H1 (cell line): ENCODE measurements around the gene ESYT2. TPM values are rescaled to one million over a fixed set of nuclear protein-coding genes. Genes with fewer than 3 reads are reported as not detected.

Experiments
- CTCF ChIA-PET: fragments of 300-600 bp; sonication (Branson Sonifier 250); formaldehyde crosslinking; loops from one replicate; lab custom pipeline; 2021; ENCODE audit not compliant: partially characterized antibody; lab: Charles Lee
- POLR2A ChIA-PET: fragments of 300-600 bp; sonication (Branson Sonifier 250); formaldehyde crosslinking; loops from one replicate; lab custom pipeline; 2021; ENCODE audit warnings: inconsistent platforms; ENCODE audit not compliant: partially characterized antibody; lab: Charles Lee
- DNase-seq, 2 experiments: peaks; one replicate each; pipeline versions ENCODE4 v3.0.0 to v3.0.0-alpha.2; 2010 to 2022; ENCODE audit warnings: low spot score in 2 of 2, low read depth in 1 of 2, mixed read lengths in 1 of 2
- FAIRE-seq: peaks from 2 replicates; lab custom pipeline; 2011; peaks lifted over from hg19 to GRCh38; lab: Jason Lieb, UNC
- H2AFZ ChIP-seq: 2 replicates; pipeline ENCODE4 v1.8.1; 2012; ENCODE audit warnings: low read length, inconsistent platforms
- H2AK5ac ChIP-seq: 2 replicates; pipeline ENCODE4 v1.6.1; 2013; ENCODE audit warnings: low read depth, low read length
- H2BK120ac ChIP-seq: replicated peaks from 2 replicates; pipeline ENCODE3; 2013; ENCODE audit warnings: low read depth, low read length, inconsistent platforms
- H2BK12ac ChIP-seq: 2 replicates; pipeline ENCODE4 v1.6.1; 2013; ENCODE audit warnings: low read depth, low read length
- H2BK15ac ChIP-seq: 2 replicates; pipeline ENCODE4 v1.6.1; 2013; ENCODE audit warnings: low read length
- H2BK20ac ChIP-seq: 2 replicates; pipeline ENCODE4 v1.6.1; 2013; ENCODE audit warnings: low read length
- H2BK5ac ChIP-seq: 2 replicates; pipeline ENCODE4 v1.6.1; 2013; ENCODE audit warnings: low read depth, low read length
- H3K14ac ChIP-seq: 2 replicates; pipeline ENCODE4 v1.6.1; 2013; ENCODE audit warnings: inconsistent platforms; ENCODE audit not compliant: insufficient read length
- H3K18ac ChIP-seq: 2 replicates; pipeline ENCODE4 v1.6.1; 2013; ENCODE audit warnings: low read length; ENCODE audit errors: extremely low read depth
- H3K23ac ChIP-seq: 2 replicates; pipeline ENCODE4 v1.6.1; 2013; ENCODE audit warnings: inconsistent platforms; ENCODE audit not compliant: insufficient read length
- H3K23me2 ChIP-seq: 2 replicates; pipeline ENCODE4 v1.6.1; 2013; ENCODE audit warnings: low read depth, low read length
- H3K27ac ChIP-seq: 2 replicates; pipeline ENCODE4 v1.6.1; 2011; ENCODE audit warnings: low read depth, low read length, inconsistent platforms
- H3K27me3 ChIP-seq, 4 experiments: replicated peaks in 1 of 4; 1 replicate in 1 of 4; 2 replicates in 3 of 4; pipeline versions ENCODE4 v1.6.1 to v1.8.1; 2011 to 2013; ENCODE audit warnings: low read length in 3 of 4, mild to moderate bottlenecking in 3 of 4, inconsistent platforms in 2 of 4, mixed read lengths in 2 of 4, moderate library complexity in 1 of 4; ENCODE audit not compliant: control insufficient read depth in 3 of 4, insufficient read depth in 3 of 4; ENCODE audit errors: extremely low read depth in 1 of 4
- H3K36me3 ChIP-seq, 4 experiments: 2 replicates each; pipeline versions ENCODE4 v1.6.1 to v1.8.1; 2011 to 2013; ENCODE audit warnings: mild to moderate bottlenecking in 4 of 4, low read length in 3 of 4, moderate library complexity in 2 of 4, control low read depth in 1 of 4, inconsistent platforms in 1 of 4; ENCODE audit not compliant: insufficient read depth in 4 of 4, control insufficient read depth in 2 of 4
- H3K4ac ChIP-seq: replicated peaks from 2 replicates; pipeline ENCODE3; 2013; ENCODE audit warnings: low read length, low read depth, mixed read lengths, inconsistent platforms; ENCODE audit not compliant: insufficient read length
- H3K4me1 ChIP-seq, 4 experiments: replicated peaks in 1 of 4; 1 replicate in 1 of 4; 2 replicates in 3 of 4; pipeline versions ENCODE4 v1.6.1 to v1.8.1; 2011 to 2013; ENCODE audit warnings: low read length in 3 of 4, inconsistent platforms in 2 of 4, mixed read lengths in 1 of 4; ENCODE audit not compliant: insufficient read depth in 4 of 4, control insufficient read depth in 3 of 4
- H3K4me2 ChIP-seq, 2 experiments: 2 replicates each; pipeline versions ENCODE4 v1.6.1 to v1.8.1; 2011 to 2013; ENCODE audit warnings: low read depth in 2 of 2, low read length in 2 of 2, control low read depth in 1 of 2, inconsistent platforms in 1 of 2, mild to moderate bottlenecking in 1 of 2; ENCODE audit not compliant: insufficient read depth in 1 of 2
- H3K4me3 ChIP-seq, 4 experiments: fragments of 200-600, 300-600 bp in 1 of 4; sonication (generic), shearing (Covaris generic), sonication (Bioruptor Twin) in 1 of 4; 2 replicates each; pipeline versions ENCODE4 v1.5.1 to v1.8.1; 2011 to 2016; ENCODE audit warnings: low read length in 4 of 4, low read depth in 3 of 4, control low read depth in 2 of 4, inconsistent platforms in 2 of 4, mild to moderate bottlenecking in 2 of 4, mixed read lengths in 1 of 4, moderate library complexity in 1 of 4; ENCODE audit not compliant: insufficient read depth in 2 of 4; ENCODE audit errors: extremely low read depth in 1 of 4
- H3K56ac ChIP-seq: replicated peaks from 2 replicates; pipeline ENCODE3; 2013; ENCODE audit warnings: low read depth, mild to moderate bottlenecking, mixed read lengths, low read length, inconsistent platforms; ENCODE audit not compliant: insufficient read length
- H3K79me1 ChIP-seq: 2 replicates; pipeline ENCODE4 v1.6.1; 2013; ENCODE audit warnings: low read depth, low read length, control low read depth
- H3K79me2 ChIP-seq, 2 experiments: 2 replicates each; pipeline versions ENCODE4 v1.6.1 to v1.8.1; 2012 to 2013; ENCODE audit warnings: low read length in 2 of 2, mild to moderate bottlenecking in 2 of 2, inconsistent platforms in 1 of 2; ENCODE audit not compliant: insufficient read depth in 2 of 2, control insufficient read depth in 1 of 2
- H3K9ac ChIP-seq, 4 experiments: replicated peaks in 1 of 4; 1 replicate in 1 of 4; 2 replicates in 3 of 4; pipeline versions ENCODE4 v1.6.1 to v1.8.1; 2011 to 2013; ENCODE audit warnings: low read depth in 3 of 4, low read length in 3 of 4, control low read depth in 2 of 4, mild to moderate bottlenecking in 2 of 4, moderate library complexity in 2 of 4, inconsistent platforms in 1 of 4; ENCODE audit errors: extremely low read depth in 1 of 4
- H3K9me3 ChIP-seq, 2 experiments: 2 replicates each; pipeline versions ENCODE4 v1.6.1 to v1.8.1; 2012 to 2013; ENCODE audit warnings: mild to moderate bottlenecking in 2 of 2, moderate library complexity in 2 of 2, control low read depth in 1 of 2, inconsistent platforms in 1 of 2, low read depth in 1 of 2, low read length in 1 of 2, mixed read lengths in 1 of 2; ENCODE audit not compliant: insufficient read depth in 2 of 2
- H4K20me1 ChIP-seq, 2 experiments: replicated peaks in 1 of 2; 2 replicates each; pipeline versions ENCODE3 to v1.8.1; 2011 to 2013; ENCODE audit warnings: inconsistent platforms in 2 of 2, low read length in 2 of 2, mild to moderate bottlenecking in 1 of 2; ENCODE audit not compliant: insufficient read depth in 2 of 2, control insufficient read depth in 1 of 2
- H4K5ac ChIP-seq: 2 replicates; pipeline ENCODE4 v1.6.1; 2013; ENCODE audit warnings: low read length, low read depth, mixed read lengths, inconsistent platforms; ENCODE audit not compliant: insufficient read length
- H4K8ac ChIP-seq: 2 replicates; pipeline ENCODE4 v1.8.0; 2013; ENCODE audit warnings: mild to moderate bottlenecking, moderate library complexity, low read length, inconsistent platforms; ENCODE audit not compliant: insufficient read depth; ENCODE audit errors: extremely low read depth
- H4K91ac ChIP-seq: replicated peaks from 2 replicates; pipeline ENCODE3; 2013; ENCODE audit warnings: low read length, mixed read lengths, inconsistent platforms; ENCODE audit not compliant: insufficient read length
- ATF3 ChIP-seq: IDR thresholded peaks from 2 replicates; pipeline ENCODE4 v1.6.1; 2011; ENCODE audit warnings: low read depth, mild to moderate bottlenecking, low read length; ENCODE audit not compliant: insufficient read depth
- CHD2 ChIP-seq: IDR thresholded peaks from 2 replicates; pipeline ENCODE4 v1.6.1; 2012; ENCODE audit warnings: low read length, improper control_type of control experiment
- SIN3A ChIP-seq, 2 experiments: IDR thresholded peaks in 1 of 2; conservative IDR thresholded peaks in 1 of 2; 2 replicates each; pipeline ENCODE4 v1.6.1; 2011 to 2012; ENCODE audit warnings: low read length in 2 of 2, improper control_type of control experiment in 1 of 2, low read depth in 1 of 2, mild to moderate bottlenecking in 1 of 2
- SP2 ChIP-seq: IDR thresholded peaks from 2 replicates; pipeline ENCODE4 v1.6.1; 2012; ENCODE audit warnings: mild to moderate bottlenecking, low read length, inconsistent platforms
- SUZ12 ChIP-seq: fragments of 200-600 bp; sonication (generic); IDR thresholded peaks from 2 replicates; pipeline ENCODE4 v1.6.1; 2012; ENCODE audit warnings: mild to moderate bottlenecking, inconsistent platforms, low read length, moderate library complexity, mixed read lengths
- WGBS, 2 experiments: shearing (Covaris generic) in 1 of 2; methylation state at CpG; one replicate each; pipeline versions ENCODE4 v1.1.6 to v1.1.7; 2013 to 2015; ENCODE audit warnings: low lambda C conversion rate in 2 of 2, mixed read lengths in 2 of 2, inconsistent platforms in 1 of 2, low coverage in 1 of 2, missing lambda C conversion rate in 1 of 2; ENCODE audit not compliant: insufficient replicate concordance in 2 of 2, insufficient coverage in 1 of 2, insufficient read length in 1 of 2; ENCODE audit errors: extremely low coverage in 1 of 2, missing lambda C conversion rate in 1 of 2; 5-methylcytosine and 5-hydroxymethylcytosine counted together
- polyA plus RNA-seq, 7 experiments: library from polyadenylated mRNA; depleted of rRNA in 3 of 7; stranded (reverse) in 5 of 7; unstranded in 2 of 7; fragments of >200 nt in 5 of 7; fragments of 200-250 nt in 2 of 7; gene quantifications; 1 replicate in 5 of 7; 2 replicates in 1 of 7; 4 replicates in 1 of 7; pipeline versions ENCODE4 v1.2.1 to v1.2.3, GENCODE V29; 2011 to 2013; ENCODE audit warnings: missing spikeins in 2 of 7, mixed read lengths in 2 of 7
- total RNA-seq: library from RNA; stranded (reverse); fragmentation: NEBNext Ultra II Directional; extraction: Animal tissue kit (Norgen Biotek cat#: 25700); gene quantifications from 2 replicates; pipeline ENCODE4 v1.2.1, GENCODE V29; 2021

Gene ESYT2
- total and polyA plus RNA-seq, 2 of the 8 experiments (the other 6 are each of a cell fraction or from before 2014, with no cell fraction given): 27.0 to 37.5 TPM

GRCh38 chr7:158757404-158757989 is 71.8 kb downstream of the ESYT2 start:
- Histone ChIP-seq H2BK5ac (no peak overlapping the region), H2AFZ (no peak overlapping the region), H2AK5ac (no peak overlapping the region), H3K79me1 (no peaks in the 10 kb centered on the region), H3K9me3 (no peaks in the 10 kb centered on the region), H2BK12ac (no peak overlapping the region), H3K14ac (no peak overlapping the region), H3K36me3 (peaks cover 3 to 26% (median 20%) of the 10 kb centered on the region in 4 experiments; a peak in 7 of 8 replicates), H2BK15ac (no peak overlapping the region), H4K5ac (no peak overlapping the region), H2BK20ac (no peak overlapping the region), H3K27me3 (no peaks in the 10 kb centered on the region), H3K79me2 (no peaks in the 10 kb centered on the region), H3K4me3 (no peak overlapping the region), H3K4ac (no peak overlapping the region), H3K4me1 (no peaks in the 10 kb centered on the region), H4K91ac (no peak overlapping the region), H3K56ac (no peak overlapping the region), H3K4me2 (no peak overlapping the region), H3K23ac (no peak overlapping the region), H4K20me1 (no peaks in the 10 kb centered on the region), H3K27ac (no peak overlapping the region), H3K23me2 (no peaks in the 10 kb centered on the region), H2BK120ac (no peak overlapping the region), H4K8ac (no peak overlapping the region), H3K18ac (no peak overlapping the region), H3K9ac (no peak overlapping the region)
- CTCF ChIA-PET: no interaction called here
- DNase-seq (peak in 1 of 2 experiments; percentile 38), FAIRE-seq (no peak)
- 91% methylated on average over 16 of the region's 16 CpGs; no CpG with 5 or more reads in 1 of the 2 experiments for WGBS, 2 experiments
- no peak for TF ChIP-seq CHD2
- no peak for TF ChIP-seq SUZ12
- no peak for TF ChIP-seq SP2
- no peak for TF ChIP-seq ATF3
- no peak for TF ChIP-seq SIN3A (conservative IDR thresholded peaks at IDR 0.05 in 1 of 2, IDR thresholded peaks at IDR 0.05 in 1 of 2; ENCODE audit: low read depth in 1 of 2, low read length in 2 of 2)
- POLR2A ChIA-PET: no interaction called here
